HG03460 (cell line): ENCODE data around the gene JAK1.
A peak's percentile ranks its signal among the peaks of the same experiment; 100 is the strongest.
"Not testable (repeated sequence)": the region's sequence is repeated elsewhere in the genome, so short reads cannot be mapped to it uniquely, and the experiment has no call there.

ENCODE experiments used
- ATAC-seq: cut with Tn5 transposase; IDR thresholded peaks from one replicate; pipeline ENCODE4 v1.9.1; 2021; ENCODE audit not compliant: unreplicated experiment

JAK1 gene

DNA sequence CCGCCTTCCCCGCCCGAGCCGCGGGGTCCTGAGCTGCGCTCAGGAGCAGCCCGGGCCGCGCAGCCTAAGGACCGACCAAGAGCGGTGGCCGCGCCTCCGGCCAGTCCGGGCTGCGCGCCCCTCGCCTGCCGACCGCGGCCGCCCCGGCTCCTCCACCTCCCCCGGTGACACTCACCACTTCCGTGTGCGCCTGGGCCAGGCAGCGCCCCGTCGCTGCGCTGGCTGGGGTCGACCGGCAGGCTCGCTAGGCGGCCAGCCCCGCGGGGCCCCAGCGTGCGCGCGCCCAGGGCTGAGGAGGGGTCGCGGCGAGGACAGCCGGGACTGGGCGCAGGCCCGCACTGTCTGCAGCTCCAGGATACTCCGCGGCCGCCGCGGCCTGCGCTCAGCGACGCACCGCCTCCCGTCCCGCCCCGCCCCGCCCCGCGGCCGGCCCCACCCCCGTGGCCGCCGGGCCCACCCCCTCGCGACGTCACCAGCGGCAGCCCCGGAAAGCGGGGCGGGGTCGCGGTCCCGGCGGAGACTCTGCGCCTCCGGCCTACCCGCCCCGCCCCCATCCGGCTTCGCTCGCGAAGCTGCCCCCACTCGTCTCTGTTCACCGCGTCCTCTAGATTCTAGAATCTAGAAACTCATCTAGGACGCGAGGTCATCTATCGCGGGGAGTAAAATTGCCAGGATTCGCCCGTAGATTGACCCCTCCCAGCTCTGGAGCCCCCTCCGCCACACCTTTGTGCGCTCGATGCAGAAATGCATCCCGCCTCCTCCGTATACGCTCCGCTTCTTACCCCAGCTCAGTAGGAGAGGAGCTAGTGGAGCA lies at the start of gene JAK1:
Gene JAK1, minus strand, starts transcription at position 392 of the 814 bp plus-strand sequence. CDS start 80,285 bp downstream, outside the sequence.
- ATAC-seq = peak; percentile 77

DNA sequence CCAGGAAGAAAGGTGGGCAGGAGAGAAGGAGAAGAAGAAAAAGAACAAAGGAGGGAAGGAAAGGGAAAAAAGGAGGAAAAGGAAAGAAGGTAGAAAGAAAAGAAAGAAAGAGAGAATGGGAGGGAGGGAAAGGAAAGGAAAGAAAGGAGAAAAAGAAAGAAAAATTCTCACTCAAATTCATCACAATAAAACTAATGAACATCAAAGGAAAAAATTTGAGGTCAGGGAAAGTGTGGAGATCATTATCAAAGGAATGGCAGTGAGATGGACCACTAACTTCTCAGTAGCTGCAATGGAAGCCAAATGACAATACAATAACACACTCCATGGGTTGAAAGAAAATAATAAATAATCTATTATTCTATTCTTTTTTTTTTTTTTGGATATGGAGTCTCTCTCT lies 48.0 kb upstream of the JAK1 start:
- no peak for ATAC-seq

DNA sequence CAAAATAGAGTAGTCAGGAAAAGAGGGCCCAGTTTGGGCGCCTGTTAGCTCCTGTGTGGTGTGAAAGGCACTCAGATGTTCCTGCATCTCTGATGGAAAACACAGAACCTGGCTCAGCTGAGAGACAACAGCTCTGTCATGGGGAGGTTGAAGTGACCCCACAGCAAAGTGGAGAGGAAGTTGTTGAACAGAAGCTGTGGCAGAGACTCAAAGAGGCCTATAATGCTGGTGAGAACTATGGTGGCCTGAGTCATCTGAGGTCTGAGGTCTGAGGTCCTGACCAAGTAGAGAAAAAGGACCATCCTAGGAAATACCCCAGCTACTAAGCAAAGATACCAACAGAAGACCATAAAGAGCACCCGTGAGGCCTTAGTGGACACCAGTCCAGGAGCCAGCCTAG lies 45.6 kb upstream of the JAK1 start:
- ATAC-seq = no peak

GRCh38 chr1:65009724-65010420 lies 43.5 kb upstream of the JAK1 start:
- no peak for ATAC-seq

DNA sequence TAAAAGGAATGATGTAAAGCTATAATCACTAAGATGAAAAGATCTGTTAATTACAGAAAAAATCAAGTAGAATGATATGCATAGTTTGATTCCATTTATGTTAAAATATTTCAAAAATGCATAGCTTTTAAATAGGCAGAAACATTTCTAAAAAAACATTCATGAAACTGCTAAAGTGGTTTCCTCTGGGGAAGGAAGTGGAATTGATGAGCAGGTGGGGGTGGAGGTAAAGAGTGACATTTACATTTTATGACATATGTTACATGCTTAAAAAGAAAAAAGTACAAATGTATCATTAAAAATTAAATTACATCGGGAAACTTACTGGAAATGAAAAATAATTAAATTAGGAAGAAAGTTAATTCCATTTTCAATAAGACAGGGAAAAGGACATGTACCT lies 42.8 kb upstream of the JAK1 start:
- no peak for ATAC-seq

- no peak for ATAC-seq
These were observed 40.5 kb upstream of the JAK1 start for GRCh38 chr1:65006806-65007205.

GRCh38 chr1:65003316-65003664 lies 36.9 kb upstream of the JAK1 start:
- no peak for ATAC-seq

DNA sequence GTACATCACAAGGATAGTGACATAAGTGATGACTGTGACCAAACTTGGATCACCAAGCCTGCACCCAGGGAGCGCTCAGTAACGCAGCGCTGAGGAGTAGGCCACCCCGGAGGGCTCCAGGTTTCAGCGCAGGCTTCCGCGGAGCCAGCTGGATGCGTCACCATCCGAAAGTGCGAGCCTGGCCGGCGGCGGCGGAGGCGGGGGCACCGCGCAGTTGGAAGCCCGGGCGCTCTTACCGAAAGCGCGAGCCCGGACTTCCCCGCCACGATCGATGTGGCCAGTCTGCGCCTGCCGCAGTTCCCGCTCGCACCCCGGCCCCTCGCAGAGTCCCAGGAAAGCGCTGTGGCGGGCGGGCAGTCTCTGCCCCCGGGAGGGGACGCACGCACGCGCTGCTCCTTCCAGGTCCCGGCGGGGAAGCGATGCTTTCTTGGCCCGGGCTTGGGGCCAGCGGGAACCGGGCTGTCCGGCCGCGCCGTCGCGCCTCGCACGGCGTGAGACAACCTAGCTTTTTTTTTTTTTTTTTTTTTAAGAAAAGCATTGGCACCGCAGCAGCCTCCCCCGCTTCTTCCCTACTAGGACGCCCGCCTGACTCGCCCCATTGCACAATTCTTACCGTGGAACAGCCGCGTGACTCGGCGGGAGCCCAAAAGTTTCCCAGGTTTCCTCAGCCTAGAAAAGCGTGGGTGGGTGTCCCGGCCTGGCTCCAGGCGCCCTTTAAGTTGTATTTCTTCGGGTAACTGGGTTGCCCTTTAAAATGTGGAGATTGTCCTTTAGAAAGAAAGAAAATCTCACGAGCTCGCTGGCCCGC lies 36.4 kb upstream of the JAK1 start:
- peak; percentile 75 for ATAC-seq

- ATAC-seq = no peak
These were observed 35.8 kb upstream of the JAK1 start for GRCh38 chr1:65002156-65002507.

- ATAC-seq = no peak
These were observed 35.0 kb upstream of the JAK1 start for GRCh38 chr1:65001231-65001792.

GRCh38 chr1:64998425-64998948 lies 32.1 kb upstream of the JAK1 start:
- ATAC-seq = not testable (repeated sequence)

GRCh38 chr1:64996541-64997257 lies 30.4 kb upstream of the JAK1 start:
- no peak for ATAC-seq

DNA sequence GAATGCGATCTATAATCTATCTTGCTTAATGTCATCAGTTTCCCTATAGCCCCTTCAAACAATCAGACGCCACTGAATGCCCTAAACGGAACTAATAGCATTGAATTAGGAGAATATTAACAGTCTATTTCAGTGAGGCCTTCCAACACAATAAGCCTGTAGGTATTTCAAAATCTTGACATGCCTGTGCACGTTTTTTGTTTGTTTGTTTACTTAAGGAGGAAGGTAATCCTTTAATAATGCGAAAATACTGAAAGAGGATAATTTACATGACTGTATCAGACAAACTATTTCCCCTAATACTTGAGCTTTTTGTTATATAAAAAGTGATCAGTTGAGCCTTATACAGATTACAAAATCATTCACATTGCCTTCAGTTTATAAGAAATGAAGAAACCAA lies 29.0 kb upstream of the JAK1 start:
- ATAC-seq = no peak

GRCh38 chr1:64986903-64987871 lies 20.8 kb upstream of the JAK1 start:
- ATAC-seq = peak; percentile 96

GRCh38 chr1:64984737-64985136 lies 18.4 kb upstream of the JAK1 start:
- ATAC-seq = no peak

- no peak for ATAC-seq
These were observed 17.8 kb upstream of the JAK1 start for GRCh38 chr1:64984106-64984505.

- no peak for ATAC-seq
These were observed 16.8 kb upstream of the JAK1 start for GRCh38 chr1:64983110-64983509.

DNA sequence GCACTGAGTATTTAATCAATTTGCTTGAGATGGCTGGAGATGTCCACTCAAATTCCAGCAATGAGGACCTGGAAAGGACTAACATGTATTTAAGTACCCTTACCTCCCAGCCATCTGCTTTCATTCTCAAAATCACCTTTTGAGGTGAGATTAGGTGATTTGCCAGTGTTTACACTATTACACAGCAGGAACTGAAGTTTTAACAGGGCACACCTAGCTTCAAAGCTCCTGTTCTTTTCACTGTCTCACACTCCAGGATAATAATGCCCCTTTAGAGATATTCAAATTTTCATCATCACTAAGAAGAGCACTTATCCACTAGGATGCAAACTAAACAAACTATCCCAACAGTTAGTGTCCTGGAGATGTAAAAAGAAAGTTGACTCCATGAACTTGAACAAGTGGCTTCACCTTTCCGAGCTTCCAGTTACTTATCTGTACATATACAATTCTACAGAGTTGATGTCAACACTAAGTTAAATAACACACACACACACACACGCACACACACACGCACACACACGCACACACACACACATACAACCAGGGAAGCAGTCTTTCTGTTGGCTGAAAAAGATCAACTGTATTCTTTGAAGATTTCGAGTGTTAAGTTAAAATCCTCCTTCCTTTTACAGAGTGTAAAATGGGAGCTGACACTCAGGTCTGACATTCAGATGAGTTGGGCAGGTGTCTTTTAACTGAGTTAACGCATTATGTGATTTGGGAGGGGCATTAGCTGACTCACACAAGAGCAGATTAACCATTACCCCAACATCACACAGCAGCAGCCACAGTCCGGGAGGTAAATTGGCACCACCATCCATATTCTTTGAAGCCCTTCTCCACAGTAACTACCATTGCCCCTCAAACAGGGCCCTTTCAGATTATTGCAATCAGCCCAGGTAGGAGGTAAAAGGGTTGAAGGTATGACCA lies 15.5 kb upstream of the JAK1 start:
- no peak for ATAC-seq
